ENCODE data around the gene GRIK2. TPM values are rescaled to one million over a fixed set of nuclear protein-coding genes. Genes with fewer than 3 reads are reported as not detected.

GRIK2 gene
- total and polyA plus RNA-seq, 2 experiments from 2014 or later, result 1.4 to 7.1 TPM

- H4K20me1 ChIP-seq (ENCODE audit: insufficient read depth), result no peaks in the 10 kb centered on the region
- no peaks in the 10 kb centered on the region for H3K9me3 ChIP-seq (ENCODE audit: low read depth)
- peaks cover under 1% of the 10 kb centered on the region for H3K27me3 ChIP-seq (replicated peaks; ENCODE audit: insufficient read depth)
- H3K27ac ChIP-seq, result no peak overlapping the region
- H2AFZ ChIP-seq, result no peak overlapping the region
- in situ Hi-C loops (cut with MboI), result no loop called here
- H3K36me3 ChIP-seq (ENCODE audit: low read depth), result no peaks in the 10 kb centered on the region
- H3K4me2 ChIP-seq (ENCODE audit: unreplicated experiment), result no peak overlapping the region
- TF ChIP-seq EZH2 (IDR thresholded peaks at IDR 0.05; ENCODE audit: insufficient read depth, poor library complexity, severe bottlenecking) (no peak), EZH2phosphoT487 (IDR thresholded peaks at IDR 0.05; ENCODE audit: insufficient read depth, low read depth) (no peak)
- no peak overlapping the region for H3K4me3 ChIP-seq
- H3F3A ChIP-seq (ENCODE audit: insufficient read depth), result no peaks in the 10 kb centered on the region
- H3K79me2 ChIP-seq (ENCODE audit: insufficient read depth), result no peaks in the 10 kb centered on the region
- no peak for DNase-seq
- 32 to 42% methylated on average over 1 of the region's 1 CpG for whole genome bisulfite sequencing, 2 experiments (ENCODE audit: low coverage in 1 of 2, low lambda C conversion rate in 2 of 2, missing lambda C conversion rate in 2 of 2)
- no peaks in the 10 kb centered on the region for H3K4me1 ChIP-seq (ENCODE audit: insufficient read depth)
- H3K9me2 ChIP-seq (ENCODE audit: insufficient read depth), result no peaks in the 10 kb centered on the region
- no peak overlapping the region for H3K9ac ChIP-seq
These were observed 6.5 kb upstream of the GRIK2 start for GRCh38 chr6:101386982-101387381.

- in situ Hi-C loops (cut with MboI), result no loop called here
- Histone ChIP-seq H3K4me3 (no peak overlapping the region), H3K9me3 (ENCODE audit: low read depth) (no peaks in the 10 kb centered on the region), H3K9me2 (ENCODE audit: insufficient read depth) (no peaks in the 10 kb centered on the region), H3K4me2 (ENCODE audit: unreplicated experiment) (peak overlapping the region; percentile 86), H3K27ac (no peak overlapping the region), H3F3A (ENCODE audit: insufficient read depth) (no peaks in the 10 kb centered on the region), H3K79me2 (ENCODE audit: insufficient read depth) (no peaks in the 10 kb centered on the region), H2AFZ (peak overlapping the region; percentile 73; the same call in 1 of the 2 replicates), H3K4me1 (ENCODE audit: insufficient read depth) (0 out of 2 replicates have a peak, but pooled peaks cover 6% of the 10 kb centered on the region), H4K20me1 (ENCODE audit: insufficient read depth) (no peaks in the 10 kb centered on the region), H3K36me3 (ENCODE audit: low read depth) (no peaks in the 10 kb centered on the region), H3K27me3 (replicated peaks; ENCODE audit: insufficient read depth) (peaks cover 11% of the 10 kb centered on the region), H3K9ac (no peak overlapping the region)
- no peak for TF ChIP-seq EZH2 (IDR thresholded peaks at IDR 0.05; ENCODE audit: insufficient read depth, poor library complexity, severe bottlenecking)
- TF ChIP-seq EZH2phosphoT487 (IDR thresholded peaks at IDR 0.05; ENCODE audit: insufficient read depth, low read depth), result no peak
- 36 to 41% methylated on average over 24 of the region's 24 CpGs for WGBS, 2 experiments (ENCODE audit: low coverage in 1 of 2, low lambda C conversion rate in 2 of 2, missing lambda C conversion rate in 2 of 2)
- DNase-seq, result no peak
These were observed 1.5 kb upstream of the GRIK2 start for GRCh38 chr6:101391772-101392585.

- H3K4me2 ChIP-seq (ENCODE audit: unreplicated experiment), result peak overlapping the region; percentile 86
- H3K4me3 ChIP-seq, result peak overlapping the region; percentile 69
- H3K27ac ChIP-seq, result no peak overlapping the region
- peak overlapping the region; percentile 73 for H2AFZ ChIP-seq
- H3F3A ChIP-seq (ENCODE audit: insufficient read depth), result no peaks in the 10 kb centered on the region
- no peaks in the 10 kb centered on the region for H3K79me2 ChIP-seq (ENCODE audit: insufficient read depth)
- no peaks in the 10 kb centered on the region for H3K9me3 ChIP-seq (ENCODE audit: low read depth)
- H4K20me1 ChIP-seq (ENCODE audit: insufficient read depth), result no peaks in the 10 kb centered on the region
- H3K9me2 ChIP-seq (ENCODE audit: insufficient read depth), result no peaks in the 10 kb centered on the region
- 5 to 6% methylated on average over 26 of the region's 26 CpGs for WGBS, 2 experiments (ENCODE audit: low coverage in 1 of 2, low lambda C conversion rate in 2 of 2, missing lambda C conversion rate in 2 of 2)
- no peaks in the 10 kb centered on the region for H3K36me3 ChIP-seq (ENCODE audit: low read depth)
- H3K9ac ChIP-seq, result no peak overlapping the region
- H3K27me3 ChIP-seq (replicated peaks; ENCODE audit: insufficient read depth), result peaks cover 11% of the 10 kb centered on the region
- H3K4me1 ChIP-seq (ENCODE audit: insufficient read depth), result 0 out of 2 replicates have a peak, but pooled peaks cover 6% of the 10 kb centered on the region
- in situ Hi-C loops (cut with MboI), result no loop called here
- no peak for DNase-seq
- no peak for TF ChIP-seq EZH2 (IDR thresholded peaks at IDR 0.05; ENCODE audit: insufficient read depth, poor library complexity, severe bottlenecking)
- no peak for TF ChIP-seq EZH2phosphoT487 (IDR thresholded peaks at IDR 0.05; ENCODE audit: insufficient read depth, low read depth)
These were observed 800 bp upstream of the GRIK2 start for GRCh38 chr6:101392586-101393230.

GRCh38 chr6:101393829-101394251 is 332 bp downstream of the GRIK2 start:
- no peaks in the 10 kb centered on the region for H4K20me1 ChIP-seq (ENCODE audit: insufficient read depth)
- H2AFZ ChIP-seq, result peak overlapping the region; percentile 73
- H3K27me3 ChIP-seq (replicated peaks; ENCODE audit: insufficient read depth), result peaks cover 11% of the 10 kb centered on the region
- TF ChIP-seq EZH2 (IDR thresholded peaks at IDR 0.05; ENCODE audit: insufficient read depth, poor library complexity, severe bottlenecking), result no peak
- TF ChIP-seq EZH2phosphoT487 (IDR thresholded peaks at IDR 0.05; ENCODE audit: insufficient read depth, low read depth), result no peak
- H3K4me1 ChIP-seq (ENCODE audit: insufficient read depth), result 0 out of 2 replicates have a peak, but pooled peaks cover 6% of the 10 kb centered on the region
- H3K9me3 ChIP-seq (ENCODE audit: low read depth), result no peaks in the 10 kb centered on the region
- H3K4me3 ChIP-seq, result peak overlapping the region; percentile 69
- 1 to 2% methylated on average over 26 to 28 of the region's 28 CpGs for whole genome bisulfite sequencing, 2 experiments (ENCODE audit: low coverage in 1 of 2, low lambda C conversion rate in 2 of 2, missing lambda C conversion rate in 2 of 2)
- no peaks in the 10 kb centered on the region for H3K79me2 ChIP-seq (ENCODE audit: insufficient read depth)
- H3K9ac ChIP-seq, result peak overlapping the region; percentile 58
- no peaks in the 10 kb centered on the region for H3K9me2 ChIP-seq (ENCODE audit: insufficient read depth)
- H3F3A ChIP-seq (ENCODE audit: insufficient read depth), result no peaks in the 10 kb centered on the region
- no peaks in the 10 kb centered on the region for H3K36me3 ChIP-seq (ENCODE audit: low read depth)
- in situ Hi-C loops (cut with MboI), result no loop called here
- DNase-seq, result peak; percentile 51
- H3K4me2 ChIP-seq (ENCODE audit: unreplicated experiment), result peak overlapping the region; percentile 86
- no peak overlapping the region for H3K27ac ChIP-seq
